Neural progenitor cell (in vitro differentiated cells): ENCODE data around the gene MAP2K2.

Experiments used
- CTCF ChIP-seq: fragments of 200-600 bp; sonication (generic); IDR thresholded peaks from 2 replicates; pipeline ENCODE4 v1.5.1; 2017; ENCODE audit warnings: antibody characterized with exemption, mild to moderate bottlenecking
- EZH2 ChIP-seq: fragments of 200-600 bp; sonication (generic); IDR thresholded peaks from 2 replicates; pipeline ENCODE4 v1.6.1; 2017; ENCODE audit warnings: antibody characterized with exemption, mild to moderate bottlenecking, moderate library complexity
- EZH2phosphoT487 ChIP-seq: fragments of 200-600 bp; sonication (generic); IDR thresholded peaks from 2 replicates; pipeline ENCODE4 v1.6.1; 2017; ENCODE audit warnings: antibody characterized with exemption

GRCh38 chr19:4052993-4053422, 70.9 kb downstream of the MAP2K2 start:
- TF ChIP-seq CTCF (no peak), EZH2 (no peak), EZH2phosphoT487 (no peak)
